HS-5 (cell line): Measurements from ENCODE around the gene LYSMD1.

Experiments used
- DNase-seq: peaks from one replicate; pipeline ENCODE4 v3.0.0-alpha.2; 2012; ENCODE audit warnings: low read depth

Gene LYSMD1

GRCh38 chr1:151175041-151175741, 9.5 kb upstream of the LYSMD1 start:
- DNase-seq = no peak

DNA sequence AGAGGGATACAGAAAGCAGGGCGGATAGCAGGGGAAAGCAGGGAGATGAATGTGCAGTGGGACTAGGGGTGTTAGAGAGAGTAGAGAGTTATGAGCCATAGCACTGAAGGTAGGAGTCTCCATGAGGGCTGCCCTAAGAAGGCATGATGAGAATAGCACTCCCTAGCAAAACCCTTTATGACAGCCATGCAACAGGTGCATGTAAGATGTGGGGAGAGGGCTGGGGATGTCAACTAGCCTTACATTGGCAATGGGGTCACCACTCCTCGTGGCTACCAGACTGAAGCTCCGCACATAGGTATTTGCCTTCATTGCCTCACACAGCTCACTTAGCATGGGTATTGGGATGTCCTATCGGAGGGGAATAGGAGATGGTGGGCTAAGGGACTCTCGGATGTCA, 5.5 kb upstream of the LYSMD1 start:
- no peak for DNase-seq

DNA sequence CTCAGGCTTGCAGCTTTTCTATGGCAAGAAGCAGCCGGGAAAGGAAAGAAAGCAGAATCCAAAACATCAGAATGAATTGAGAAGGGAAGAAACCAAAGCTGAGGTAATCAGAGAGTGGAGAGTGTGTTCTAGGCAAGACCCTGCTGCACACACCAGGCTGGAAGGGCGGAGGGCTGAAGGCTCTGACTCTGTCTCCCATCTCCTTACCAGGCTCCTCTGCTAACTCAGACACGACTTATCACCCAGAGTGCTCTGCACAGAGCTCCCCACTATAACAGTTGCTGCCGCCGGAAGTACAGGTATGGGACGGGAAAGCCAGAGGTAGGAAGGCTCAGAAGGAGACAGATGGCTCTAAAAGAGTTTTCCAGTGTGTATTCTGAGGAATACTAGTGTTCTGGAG, 1.4 kb upstream of the LYSMD1 start:
- no peak for DNase-seq

- no peak for DNase-seq
Measured at GRCh38 chr1:151166505-151166956, 829 bp upstream of the LYSMD1 start.

DNA sequence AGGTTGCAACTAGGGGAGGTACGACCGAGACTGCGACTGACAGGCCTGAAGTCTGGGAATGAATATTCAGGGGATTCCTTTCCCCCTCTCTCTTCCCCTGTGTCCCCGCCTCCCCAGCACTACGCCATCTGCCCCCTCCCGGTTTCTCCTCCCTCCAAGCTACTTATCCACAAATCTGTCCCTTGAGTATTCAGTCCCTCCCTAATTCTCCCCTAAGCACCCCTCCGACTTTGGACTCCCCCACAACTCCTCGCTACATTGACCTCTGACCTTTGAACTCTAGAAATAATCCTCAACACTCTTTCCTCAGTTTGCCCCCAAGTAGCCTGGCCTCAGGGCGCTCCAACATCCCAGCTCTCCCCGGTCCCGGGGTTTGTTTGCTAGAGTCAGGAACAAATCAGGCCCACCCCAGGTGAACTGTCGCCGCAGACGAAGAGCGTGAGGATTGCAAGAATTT, 393 bp downstream of the LYSMD1 start:
- DNase-seq = no peak

DNA sequence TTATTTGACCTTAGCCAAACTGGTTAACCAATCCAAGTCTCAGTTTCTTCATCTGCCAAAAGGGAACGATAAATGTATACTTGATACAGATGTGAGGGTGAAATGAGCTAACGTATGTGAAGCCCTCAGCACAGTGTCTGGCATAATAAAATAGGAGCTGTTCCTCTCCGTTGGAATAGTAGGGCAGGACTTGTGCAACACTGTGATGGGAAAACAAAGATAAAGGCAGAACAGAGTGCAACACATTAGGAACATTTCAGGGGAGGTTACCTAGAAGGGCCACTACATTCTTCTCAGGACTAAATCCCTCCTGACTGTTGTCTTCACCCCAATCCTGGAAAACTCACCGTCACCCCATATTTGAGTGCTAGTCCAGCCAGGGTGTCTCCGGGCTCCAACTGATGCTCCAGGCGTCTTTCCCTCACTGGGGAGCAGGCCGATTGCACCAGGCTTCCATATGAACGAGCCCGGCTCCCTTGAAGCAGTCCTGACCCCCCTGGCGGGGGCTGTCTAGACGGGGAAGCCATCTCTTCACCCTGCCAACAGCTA, 896 bp downstream of the LYSMD1 start:
- no peak for DNase-seq

GRCh38 chr1:151159373-151159772, 6.3 kb downstream of the LYSMD1 start:
- DNase-seq = no peak

- no peak for DNase-seq
Measured at GRCh38 chr1:151158751-151159251, 6.9 kb downstream of the LYSMD1 start.

DNA sequence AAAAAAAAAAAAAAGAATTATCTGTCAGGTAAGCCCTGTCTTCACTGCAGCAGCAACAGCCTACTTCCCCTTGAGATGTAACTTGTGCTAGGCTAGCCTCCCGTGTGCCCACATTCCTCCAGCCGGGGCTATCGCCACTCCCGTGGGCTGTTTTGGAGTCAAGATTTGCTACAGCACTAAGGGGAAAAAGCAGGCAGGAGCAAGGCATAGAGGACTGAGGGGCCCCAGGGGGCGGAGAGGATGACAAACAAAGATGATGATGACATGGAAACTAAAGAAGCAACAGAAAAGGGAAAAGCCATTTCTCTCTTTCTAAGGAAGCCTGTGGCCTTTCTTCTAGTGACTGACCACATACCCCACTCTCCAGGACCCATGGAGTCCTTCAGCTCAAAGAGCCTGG, 7.4 kb downstream of the LYSMD1 start:
- DNase-seq = no peak

GRCh38 chr1:151157067-151157531, 8.6 kb downstream of the LYSMD1 start:
- no peak for DNase-seq

GRCh38 chr1:151156515-151156819, 9.2 kb downstream of the LYSMD1 start, which contains the start of gene TNFAIP8L2:
TSS of gene TNFAIP8L2 (plus strand) at chr1:151156649. CDS start at chr1:151158698, 2,049 bp downstream.
- DNase-seq = no peak

- no peak for DNase-seq
Measured at GRCh38 chr1:151147665-151148064, 18.0 kb downstream of the LYSMD1 start.

GRCh38 chr1:151147132-151147503, 18.6 kb downstream of the LYSMD1 start:
- DNase-seq = no peak

GRCh38 chr1:151146412-151147131, 19.1 kb downstream of the LYSMD1 start, which contains the start of gene SEMA6C:
TSS of gene SEMA6C (minus strand) at chr1:151146631. CDS start at chr1:151142621, 4,010 bp downstream.
- DNase-seq = peak; percentile 56

- no peak for DNase-seq
Measured at GRCh38 chr1:151146072-151146411, 19.7 kb downstream of the LYSMD1 start.

- no peak for DNase-seq
Measured at GRCh38 chr1:151145304-151146071, 20.2 kb downstream of the LYSMD1 start.

DNA sequence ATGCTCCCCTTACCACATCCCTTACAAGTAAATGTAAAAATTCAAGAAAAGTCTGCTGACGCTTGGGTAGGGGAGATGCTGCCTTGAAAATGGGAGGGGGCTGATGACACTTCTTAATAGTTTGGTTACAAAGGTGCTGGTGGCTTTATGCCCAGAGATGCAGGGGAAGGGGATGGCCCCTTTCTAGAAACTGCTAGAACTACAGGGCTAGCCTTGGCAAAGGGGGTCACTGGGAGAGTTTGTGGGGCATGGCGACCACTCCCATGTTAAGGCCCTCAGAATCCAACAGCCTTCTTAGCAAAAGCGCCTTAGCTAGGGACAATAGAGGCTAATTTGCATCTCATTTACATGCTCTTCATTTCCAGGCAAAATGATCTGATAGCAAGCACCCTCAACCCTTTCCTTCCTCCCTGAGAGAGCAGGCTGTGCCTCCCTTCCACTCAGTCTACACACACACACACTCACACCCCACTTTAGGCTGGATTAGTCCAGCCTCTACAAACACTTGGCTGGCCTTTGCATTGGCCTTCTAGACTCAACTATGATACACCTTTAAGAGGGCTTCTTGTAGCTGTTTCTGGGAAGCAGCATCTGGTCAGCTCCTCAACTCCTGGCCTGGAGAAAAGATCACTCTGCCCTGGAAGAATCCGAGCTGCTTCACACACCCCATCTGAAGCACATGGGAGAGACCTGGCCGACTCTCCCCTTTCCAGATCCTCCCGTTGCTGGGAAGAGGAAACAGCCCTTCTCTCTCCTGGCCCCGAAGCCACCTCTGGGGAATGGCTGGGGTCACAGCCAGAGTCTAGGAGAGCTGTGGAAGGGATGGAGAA, 21.0 kb downstream of the LYSMD1 start:
- DNase-seq = no peak

GRCh38 chr1:151143986-151144385, 21.7 kb downstream of the LYSMD1 start:
- no peak for DNase-seq

- no peak for DNase-seq
Measured at GRCh38 chr1:151143057-151143435, 22.7 kb downstream of the LYSMD1 start.

DNA sequence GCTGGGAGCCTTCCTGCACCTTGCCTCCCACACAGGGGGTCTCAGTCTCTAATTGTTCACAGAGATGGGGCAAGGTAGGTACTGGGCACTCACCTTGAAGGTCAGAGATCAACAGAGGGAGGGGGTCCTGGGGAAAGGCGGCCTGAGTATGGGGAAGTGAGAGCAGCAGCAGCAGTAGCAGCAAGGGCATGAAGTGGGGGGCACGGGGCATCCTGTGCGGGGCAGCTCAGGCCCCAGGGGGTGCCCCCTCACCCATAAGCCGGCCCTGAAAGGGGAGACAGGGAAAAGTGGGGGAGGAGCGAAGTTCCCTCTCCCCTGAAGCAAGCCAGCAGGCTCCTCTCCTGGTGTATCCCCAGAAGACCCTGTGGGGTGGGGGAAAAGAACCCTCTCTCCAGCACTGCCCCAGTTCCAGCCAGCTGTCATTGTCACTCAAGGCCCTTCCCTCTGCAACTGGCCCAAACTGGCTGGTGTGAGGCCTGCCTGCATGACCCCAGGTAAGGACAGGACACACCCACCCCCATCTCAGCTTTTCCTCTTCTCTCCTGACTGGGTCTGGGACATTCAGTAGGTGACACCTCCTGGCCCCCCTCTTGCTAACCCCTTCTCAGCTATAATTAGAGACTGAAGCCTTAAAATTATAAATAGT, 23.2 kb downstream of the LYSMD1 start:
- DNase-seq = no peak

- no peak for DNase-seq
Measured at GRCh38 chr1:151137789-151138188, 27.9 kb downstream of the LYSMD1 start.
